Stimulated activated CD8-positive, alpha-beta memory T cell treated with anti-CD3 and anti-CD28 coated beads, Interleukin-4, amount 100 ng/mL, for 1 hour (primary cell): ENCODE results near the gene VAT1.
"Not testable (repeated sequence)": the region's sequence is repeated elsewhere in the genome, so short reads cannot be mapped to it uniquely, and the experiment has no call there.

Experiments
- DNase-seq, 2 donors: peaks; one replicate each; pipeline ENCODE4 v3.0.0-alpha.2; 2020; ENCODE audit warnings: low read depth in 2 of 2, low spot score in 1 of 2

The VAT1 gene

DNA sequence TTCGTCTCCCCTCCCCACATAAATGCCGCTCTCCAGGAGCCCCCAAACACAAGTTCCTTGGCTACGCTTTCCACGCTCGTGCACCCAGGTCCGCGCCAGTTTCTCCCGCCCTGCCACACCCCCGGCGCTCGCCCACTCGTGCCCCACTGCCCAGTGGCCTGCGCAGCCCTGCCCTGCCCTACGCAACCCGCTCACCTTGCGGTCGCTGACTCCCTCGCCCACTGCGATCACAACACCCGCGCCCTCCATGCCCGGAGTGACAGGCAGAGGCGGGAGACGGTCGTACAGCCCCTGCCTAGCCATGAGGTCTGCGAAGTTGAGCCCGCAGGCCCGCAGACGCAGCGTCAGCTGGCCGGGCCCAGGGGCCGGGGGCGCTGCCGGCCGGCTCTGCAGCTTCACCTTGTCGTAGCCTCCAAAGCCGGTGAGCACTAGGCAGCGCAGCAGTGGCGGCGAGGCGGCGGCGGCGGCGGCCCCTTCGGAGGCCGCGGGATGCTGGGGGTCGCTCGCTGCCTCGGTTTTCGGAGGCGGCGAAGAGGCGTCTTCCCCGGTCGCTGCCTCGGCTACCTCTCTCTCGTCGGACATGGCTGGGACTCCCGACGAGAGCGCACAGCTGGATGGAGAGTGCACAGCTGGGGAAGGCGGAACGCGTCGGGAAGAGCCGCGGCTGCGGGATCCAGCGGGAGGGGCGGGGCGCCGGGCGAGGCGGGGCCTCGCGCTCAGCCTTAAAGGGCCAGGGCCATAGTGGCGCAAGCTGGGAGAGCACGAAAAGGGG is at the start of gene VAT1:
Gene VAT1, minus strand, starts transcription at position 645 of the 772 bp plus-strand sequence. Its CDS starts 63 bp downstream, at position 582.
- peak in 1 of 2 donors; percentile 33 for DNase-seq

DNA sequence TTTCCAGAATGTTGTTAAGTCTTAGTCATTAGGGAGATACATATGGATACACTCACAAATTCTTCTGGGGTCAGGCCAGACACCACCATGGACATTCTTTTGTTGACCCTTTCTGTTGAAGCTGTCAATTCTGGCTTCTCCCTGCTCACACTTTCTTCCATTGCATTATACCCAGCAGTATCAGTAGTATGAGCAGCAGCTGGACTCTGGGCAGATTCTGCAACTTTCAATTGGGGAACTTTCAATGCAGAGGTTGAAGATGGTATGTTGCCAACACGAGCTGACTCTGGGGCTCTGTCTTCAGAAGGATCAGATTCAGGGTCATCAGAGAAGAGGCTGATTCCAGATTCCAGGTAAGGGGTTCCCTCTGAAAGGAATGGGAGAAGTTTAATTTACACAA is 48.7 kb upstream of the VAT1 start:
- no peak for DNase-seq

DNA sequence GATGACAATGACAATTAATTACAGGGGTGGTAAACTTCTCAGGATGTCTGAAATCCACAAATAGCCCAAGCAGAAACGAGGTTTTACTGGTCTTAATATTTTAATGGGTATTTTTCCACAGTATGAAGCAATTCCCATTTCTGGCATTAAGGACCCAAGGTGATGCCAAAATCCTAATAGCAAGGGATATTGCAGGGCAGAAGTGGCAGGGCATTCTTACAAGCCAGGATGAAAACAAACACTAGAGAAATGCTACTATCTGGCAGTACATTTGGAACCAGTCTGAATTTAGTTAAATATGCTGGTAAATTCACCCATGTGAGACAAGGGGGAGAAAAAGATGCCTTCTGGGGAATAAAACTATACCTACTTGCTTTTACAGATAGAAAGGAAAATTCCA is 48.1 kb upstream of the VAT1 start:
- no peak for DNase-seq

DNA sequence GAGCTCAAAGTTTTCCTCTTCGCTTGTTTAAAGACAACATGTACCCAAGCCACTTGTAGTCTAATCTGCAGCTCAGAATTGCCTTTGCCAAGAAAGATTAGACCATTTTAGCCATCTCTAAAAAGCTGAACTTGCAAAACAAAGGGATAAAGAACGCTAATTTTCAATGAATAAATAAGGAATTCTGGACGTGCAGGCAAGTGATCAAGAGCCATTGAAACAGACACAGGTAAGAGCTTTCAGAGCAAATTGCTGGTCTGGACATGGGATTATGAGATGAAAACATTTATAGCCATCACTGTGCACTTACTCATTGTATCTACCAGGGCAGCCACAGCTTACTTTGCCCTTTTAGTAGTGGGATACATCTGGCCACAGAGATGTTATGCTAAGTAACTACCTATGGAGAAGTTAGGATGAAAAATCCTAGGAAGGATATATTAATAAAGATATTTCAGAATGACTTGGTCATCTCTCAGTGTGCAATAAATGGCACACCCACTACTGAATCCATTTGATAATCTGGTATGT is 47.2 kb upstream of the VAT1 start:
- no peak for DNase-seq

DNA sequence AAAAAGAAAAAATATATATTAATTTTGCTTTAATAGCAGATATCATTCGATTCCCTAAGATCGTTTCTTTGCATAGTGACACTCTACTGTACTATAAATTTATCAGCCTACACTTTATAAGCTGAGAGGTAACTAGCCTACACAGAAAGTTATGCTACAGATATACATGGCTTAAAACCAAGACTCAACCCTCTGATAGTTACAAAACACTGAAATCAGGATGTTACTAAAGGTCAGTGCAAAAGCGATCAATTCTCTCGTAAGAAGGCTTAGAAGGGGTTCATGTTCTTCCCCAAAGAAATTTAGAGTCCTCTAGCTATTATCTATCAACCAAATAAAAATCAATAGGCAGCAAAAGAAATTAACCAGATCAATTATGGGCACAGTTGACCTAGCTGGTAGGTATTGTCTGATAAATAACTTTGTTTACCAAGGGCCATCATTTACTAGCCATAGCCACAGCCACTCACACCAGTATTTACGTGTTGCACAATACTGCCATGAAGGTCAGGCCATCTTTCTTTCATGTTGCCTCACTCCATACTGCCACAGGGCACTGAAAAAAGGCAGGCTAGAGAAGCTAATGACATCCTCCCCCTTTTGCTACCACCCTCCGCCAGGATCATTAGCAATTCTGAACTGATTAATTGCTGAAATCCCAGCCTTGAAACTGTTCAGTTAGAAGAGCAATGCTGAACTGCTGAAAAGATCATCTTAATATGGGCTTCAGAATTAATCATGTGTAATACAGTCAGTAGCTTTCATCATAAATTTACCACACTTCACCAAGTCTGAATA is 46.6 kb upstream of the VAT1 start:
- no peak for DNase-seq

DNA sequence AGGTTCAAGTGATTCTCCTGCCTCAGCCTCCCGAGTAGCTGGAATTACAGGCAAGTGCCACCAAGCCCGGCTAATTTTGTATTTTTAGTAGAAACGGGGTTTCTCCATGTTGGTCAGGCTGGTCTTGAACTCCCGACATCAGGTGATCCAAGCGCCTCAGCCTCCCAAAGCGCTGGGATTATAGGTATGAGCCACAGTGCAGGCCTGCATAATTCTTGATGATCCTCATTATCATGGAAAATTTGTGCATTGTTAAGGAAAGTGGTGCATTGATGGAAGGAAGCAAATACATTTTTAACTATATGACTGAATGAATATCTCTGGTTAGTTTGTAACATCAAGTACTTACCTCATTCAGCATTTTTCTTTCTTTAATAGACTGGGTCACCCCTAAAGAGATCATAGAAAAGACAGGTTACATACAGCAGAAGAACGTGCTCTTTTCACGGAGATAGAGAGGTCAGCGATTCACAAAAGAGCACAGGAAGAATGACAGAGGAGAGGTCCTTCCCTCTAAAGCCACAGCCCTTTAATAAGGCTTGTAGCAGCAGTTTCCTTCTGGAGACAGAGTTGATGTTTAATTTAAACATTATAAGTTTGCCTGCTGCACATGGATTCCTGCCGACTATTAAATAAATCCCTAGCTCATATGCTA is 40.9 kb upstream of the VAT1 start:
- DNase-seq: no peak

DNA sequence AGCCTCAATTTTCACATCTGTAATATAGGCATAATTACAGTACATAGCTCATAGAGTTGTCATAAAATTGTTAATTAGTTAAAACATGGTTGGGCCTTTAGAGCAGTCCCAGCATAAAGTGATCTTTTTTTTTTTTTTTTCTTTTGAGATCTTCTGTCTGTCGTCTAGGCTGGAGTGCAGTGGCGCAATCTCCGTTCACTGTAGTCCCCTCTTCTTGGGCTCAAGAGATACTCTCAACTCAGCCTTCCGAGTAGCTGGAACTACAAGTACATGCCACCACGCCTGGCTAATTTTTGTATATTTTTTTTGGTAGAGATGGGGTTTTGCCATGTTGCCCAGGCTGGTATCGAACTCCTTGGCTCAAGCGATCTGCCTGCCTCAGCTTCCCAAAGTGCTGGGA is 33.9 kb upstream of the VAT1 start:
- DNase-seq: no peak

DNA sequence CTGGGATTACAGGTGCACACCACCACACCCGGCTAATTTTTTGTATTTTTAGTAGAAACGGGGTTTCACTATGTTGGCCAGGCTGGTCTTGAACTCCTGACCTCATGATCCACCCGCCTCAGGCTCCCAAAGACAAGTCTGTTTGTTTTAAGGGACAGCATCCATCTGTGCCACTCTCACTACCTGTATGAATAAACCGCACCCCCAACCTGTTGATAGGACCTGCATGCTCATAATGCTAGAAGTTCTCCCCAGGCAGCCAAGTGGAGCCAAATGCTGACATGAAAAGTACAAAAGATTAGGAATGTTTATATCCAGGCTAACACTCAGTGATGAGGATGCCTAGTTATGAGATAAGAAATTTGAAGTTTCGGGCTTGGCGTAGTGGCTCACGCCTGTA is 30.8 kb upstream of the VAT1 start:
- DNase-seq: not testable (repeated sequence)

DNA sequence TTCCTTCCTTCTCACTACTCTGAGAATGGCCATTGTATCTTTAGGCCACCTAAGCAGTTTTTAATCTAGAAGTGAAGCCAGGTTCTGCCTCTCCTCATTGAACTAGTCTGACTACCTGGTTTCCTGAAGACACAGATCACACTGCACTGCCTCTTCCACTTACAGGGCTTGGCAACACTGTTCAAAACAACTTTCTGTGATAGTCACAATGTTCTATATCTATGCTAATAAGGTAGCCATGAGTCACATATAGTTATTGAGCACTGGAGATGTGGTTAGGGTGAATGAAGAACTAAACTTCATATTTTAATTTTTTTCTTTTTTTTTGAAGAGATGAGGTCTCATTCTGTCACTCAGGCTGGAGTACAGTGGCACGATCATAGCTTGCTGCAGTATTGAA is 29.8 kb upstream of the VAT1 start:
- no peak for DNase-seq

DNA sequence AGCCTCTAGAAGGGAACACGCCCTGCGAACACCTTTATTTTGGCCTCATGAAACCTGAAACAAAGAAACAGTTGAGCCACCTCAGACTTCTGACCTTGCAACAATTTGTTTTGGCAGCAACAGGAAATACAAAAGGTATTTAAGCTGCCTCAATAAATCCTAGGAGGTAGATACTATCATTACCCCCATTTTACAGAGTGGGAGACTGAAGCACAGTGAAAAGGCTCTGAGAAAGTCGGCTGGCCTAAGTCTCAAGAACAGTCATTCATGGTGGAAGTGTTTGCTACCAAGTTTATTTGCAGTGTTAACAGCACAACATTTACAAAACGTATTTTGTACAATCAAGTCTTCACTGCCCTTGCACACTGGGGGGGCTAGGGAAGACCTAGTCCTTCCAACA is 21.8 kb upstream of the VAT1 start:
- no peak for DNase-seq

DNA sequence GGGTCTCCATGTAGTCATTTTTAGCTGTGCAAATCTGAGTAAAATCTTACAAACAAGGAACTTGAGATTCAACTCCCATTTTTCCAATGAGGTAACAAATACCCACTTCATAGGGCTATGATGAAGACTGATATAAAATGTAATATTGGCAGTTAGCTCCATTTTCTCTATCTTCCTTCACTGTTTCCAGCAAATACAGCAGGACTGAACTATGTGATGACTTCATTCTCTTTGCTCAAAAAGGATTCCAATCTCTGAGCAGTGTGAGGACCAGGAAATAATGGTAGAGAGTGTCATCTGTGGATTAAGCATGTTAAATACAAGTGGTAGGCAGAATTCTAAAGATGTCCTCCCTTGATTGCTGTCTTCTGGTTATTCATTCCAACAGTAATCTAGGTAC is 21.1 kb upstream of the VAT1 start:
- no peak for DNase-seq

DNA sequence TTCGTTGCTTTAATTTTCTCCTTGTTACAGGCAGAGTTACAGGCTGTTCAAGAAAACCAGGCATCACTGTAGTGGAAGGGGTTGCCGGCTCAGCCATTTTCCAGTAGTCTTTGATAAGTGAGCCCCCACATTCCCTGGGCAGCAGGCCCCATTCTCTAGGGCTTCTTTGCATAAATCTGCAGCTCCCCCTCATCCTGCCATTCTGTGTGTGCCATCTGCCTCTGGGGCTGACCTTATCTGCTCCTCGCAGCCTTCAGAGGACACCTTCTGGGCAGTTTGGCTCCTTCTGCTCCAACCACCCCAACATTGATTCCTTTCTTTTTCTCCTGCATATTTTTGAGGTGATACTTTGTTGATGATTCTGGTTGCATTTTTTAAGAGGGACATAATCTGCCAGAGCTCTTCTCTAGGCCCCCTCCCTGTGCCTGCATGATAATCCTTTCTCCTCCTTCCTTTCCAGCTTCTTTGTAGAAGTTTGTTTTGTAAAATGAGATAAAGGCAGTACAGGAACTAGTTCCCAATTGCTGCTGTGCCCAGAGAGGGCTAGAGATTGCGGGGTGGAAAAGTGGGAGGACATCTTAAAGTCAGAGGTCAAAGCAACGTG is 19.9 kb upstream of the VAT1 start:
- DNase-seq: no peak

DNA sequence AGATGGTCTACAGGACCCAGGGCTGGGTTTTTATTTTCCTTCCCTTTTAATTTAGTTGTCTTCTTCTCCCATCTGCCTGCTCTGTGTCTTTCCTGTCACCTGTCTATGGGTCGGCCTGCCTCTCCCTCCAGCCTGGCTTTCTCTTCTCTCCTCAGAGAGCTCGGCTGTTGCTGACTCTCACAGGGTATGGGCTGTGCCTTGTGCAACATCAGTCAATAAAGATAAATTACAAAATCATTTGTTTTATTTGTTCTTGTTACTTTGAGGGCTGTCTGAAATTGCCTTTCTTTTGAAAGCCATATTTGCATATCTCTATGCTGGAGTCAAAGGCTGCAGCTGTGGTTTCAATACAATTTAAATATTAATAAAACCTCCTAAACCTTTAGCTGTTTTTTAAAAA is 18.5 kb upstream of the VAT1 start:
- DNase-seq: no peak

DNA sequence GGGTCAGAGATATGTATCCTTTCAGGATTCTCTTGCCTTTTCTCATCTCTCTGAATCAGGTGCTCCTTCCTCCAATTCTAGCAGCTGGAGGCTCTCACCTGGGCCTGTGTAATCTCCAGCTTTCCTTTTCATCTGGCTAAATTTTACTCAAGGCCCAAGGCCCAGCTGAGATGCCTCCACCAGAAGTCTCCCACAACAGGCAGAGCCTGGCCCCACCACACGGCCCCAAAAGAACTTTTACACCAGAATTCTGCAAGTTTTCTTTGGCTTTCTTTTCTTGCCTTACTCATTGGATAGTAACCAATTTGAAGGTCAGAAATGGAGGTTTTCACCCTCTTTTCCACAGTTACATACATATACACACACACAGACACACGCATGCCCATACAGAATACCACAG is 17.5 kb upstream of the VAT1 start:
- no peak for DNase-seq

DNA sequence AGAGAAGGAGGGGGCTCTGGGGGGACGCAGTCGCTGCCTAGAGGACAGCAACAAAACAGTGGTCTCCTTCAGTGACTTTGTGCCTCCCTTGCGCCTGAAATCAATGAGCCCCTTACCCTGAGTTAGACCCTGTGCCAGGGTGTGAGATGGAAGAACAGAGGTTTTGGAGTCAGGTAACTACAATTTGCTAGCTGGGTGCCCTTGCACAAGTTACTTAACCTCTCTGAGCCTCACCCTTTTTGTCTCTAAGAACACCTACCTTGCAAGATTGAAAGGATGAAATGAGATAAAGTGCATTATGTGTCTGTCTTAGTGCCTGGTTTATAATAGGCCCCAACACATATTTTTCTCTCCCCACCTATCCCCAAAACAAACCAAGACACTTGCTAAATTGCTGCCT is 12.7 kb upstream of the VAT1 start:
- no peak for DNase-seq

DNA sequence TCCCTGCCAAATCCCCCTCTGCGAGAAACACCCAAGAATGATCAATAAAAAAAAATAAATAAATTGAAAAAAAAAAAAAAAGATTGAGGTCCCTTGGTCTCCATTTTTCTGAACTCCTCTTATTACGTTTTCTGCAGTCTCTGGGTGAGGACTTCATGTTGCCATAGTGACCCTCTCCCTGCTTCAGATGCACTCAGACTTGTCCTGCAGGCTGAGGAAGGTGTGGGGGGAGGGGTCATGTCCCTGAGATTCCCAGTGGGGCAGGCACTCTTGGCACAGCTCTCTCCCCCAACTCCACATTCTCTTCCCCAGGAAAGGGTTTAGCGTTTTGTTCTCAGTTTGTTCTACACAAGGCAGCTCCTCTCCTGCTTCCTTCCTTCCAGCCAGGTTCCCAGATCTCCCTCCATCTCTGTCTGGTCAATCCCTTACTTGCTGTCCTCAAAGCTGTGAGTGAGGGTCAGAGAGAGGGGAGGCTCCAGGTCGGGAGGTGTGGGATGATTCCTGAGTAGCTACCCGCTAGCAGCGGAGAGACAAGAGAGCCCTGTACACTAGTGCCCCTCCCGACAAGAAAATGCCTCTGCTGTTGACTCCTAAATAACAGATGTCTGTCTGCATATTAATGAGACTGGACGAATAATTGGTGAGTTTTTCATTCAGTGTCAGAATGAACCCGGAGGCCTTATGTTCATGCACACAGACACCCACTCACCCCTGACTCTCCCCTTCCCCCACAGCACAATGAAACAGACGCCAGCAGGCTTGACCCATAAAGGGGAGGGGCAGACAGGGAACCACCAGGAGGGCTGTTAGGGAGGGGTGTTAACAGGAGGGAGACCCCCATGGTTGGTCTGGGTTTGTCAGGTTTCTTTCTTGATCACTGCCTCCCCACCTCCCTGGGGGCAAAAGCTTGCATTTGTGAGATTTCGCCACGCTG is 12.0 kb upstream of the VAT1 start:
- DNase-seq: no peak

DNA sequence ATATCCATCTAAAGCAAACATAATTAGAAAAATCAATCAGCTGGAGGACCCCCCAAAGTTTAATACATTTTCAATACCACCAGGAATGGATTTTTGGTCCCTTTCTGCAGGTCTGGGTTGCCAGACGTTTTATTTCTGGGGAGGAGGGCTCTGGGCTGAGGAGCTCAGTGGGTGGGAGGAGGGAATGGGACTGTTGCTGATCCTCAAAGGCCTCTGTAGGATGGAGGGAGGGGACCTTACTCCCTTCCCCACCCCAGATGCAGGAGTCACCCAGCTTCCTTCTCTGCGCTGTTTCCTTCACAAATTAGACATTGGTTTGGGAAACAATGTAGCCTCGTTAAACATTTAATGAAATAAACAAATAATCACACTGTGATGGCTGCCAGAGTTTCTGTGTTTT is 9.5 kb upstream of the VAT1 start:
- DNase-seq: no peak

DNA sequence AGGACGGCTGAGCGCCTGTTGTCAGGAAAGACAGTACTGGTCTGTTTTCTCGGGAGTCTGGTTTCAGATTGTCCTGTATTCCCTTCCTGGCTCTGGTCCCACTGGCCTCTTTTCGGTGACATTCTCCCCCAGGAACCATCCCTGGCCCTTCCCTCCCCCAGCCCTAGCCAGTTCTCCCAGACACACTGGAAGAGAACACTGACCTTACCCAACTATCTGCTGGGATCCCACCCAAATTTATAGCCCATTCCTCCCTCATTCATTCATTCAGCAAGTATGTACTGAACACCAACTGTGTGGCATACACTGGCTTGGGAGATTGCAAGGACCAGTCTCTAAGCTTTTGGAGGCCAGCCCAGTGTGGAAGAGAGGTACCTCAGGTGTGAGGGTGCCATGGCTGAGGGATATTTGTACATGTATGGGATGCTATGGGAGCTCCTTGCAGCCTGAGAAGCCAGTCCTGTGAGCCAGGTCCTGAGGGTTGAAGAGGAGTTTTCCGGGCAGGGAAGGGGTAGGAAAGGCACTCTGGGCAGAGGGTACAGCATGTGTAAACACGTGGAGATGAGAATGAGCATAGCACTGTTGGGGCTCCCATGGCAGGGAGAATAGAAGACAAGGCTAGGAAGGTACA is 8.1 kb upstream of the VAT1 start:
- no peak for DNase-seq

DNA sequence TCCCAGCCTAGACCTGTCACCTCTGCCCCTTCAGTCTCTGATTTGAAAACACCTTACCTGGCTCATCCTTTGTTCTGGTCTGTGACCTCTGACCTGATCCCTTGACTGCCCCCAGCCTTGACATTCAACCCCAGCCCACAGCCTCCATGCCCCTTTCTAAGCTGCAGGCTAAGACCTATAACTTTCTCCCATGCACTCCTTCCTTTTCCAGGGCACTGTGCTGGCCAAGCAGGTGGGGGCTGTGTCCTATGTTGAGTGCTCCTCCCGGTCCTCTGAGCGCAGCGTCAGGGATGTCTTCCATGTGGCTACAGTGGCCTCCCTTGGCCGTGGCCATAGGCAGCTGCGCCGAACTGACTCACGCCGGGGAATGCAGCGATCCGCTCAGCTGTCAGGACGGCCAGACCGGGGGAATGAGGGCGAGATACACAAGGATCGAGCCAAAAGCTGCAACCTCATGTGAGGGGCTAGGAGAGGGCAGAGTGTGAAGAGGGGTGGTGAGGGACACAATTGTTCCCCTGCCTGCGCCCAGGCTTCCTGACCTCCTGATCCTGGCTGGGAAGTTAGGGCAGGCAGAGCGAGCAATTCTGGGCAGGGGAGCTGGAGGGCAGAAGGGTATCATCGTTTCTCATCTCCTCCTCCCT is 6.2 kb upstream of the VAT1 start:
- no peak for DNase-seq
